GM12874 (cell line): Measurements from ENCODE around the gene CEBPB.

Source experiments
- CTCF ChIP-seq: IDR thresholded peaks from 2 replicates; pipeline ENCODE4 v1.5.1; 2011; ENCODE audit warnings: low read depth, mild to moderate bottlenecking, control low read depth, low read length, moderate library complexity; ENCODE audit not compliant: insufficient read depth

CEBPB gene

GRCh38 chr20:50227506-50227905 is 36.9 kb downstream of the CEBPB start:
- TF ChIP-seq CTCF = no peak

- TF ChIP-seq CTCF = no peak
These were observed 38.6 kb downstream of the CEBPB start for GRCh38 chr20:50229156-50229607.

- no peak for TF ChIP-seq CTCF
These were observed 39.6 kb downstream of the CEBPB start for GRCh38 chr20:50230184-50230583.

GRCh38 chr20:50230871-50231560 is 40.4 kb downstream of the CEBPB start:
- TF ChIP-seq CTCF = no peak

GRCh38 chr20:50231854-50232253 is 41.2 kb downstream of the CEBPB start:
- no peak for TF ChIP-seq CTCF

- no peak for TF ChIP-seq CTCF
These were observed 42.2 kb downstream of the CEBPB start for GRCh38 chr20:50232651-50233324.

GRCh38 chr20:50233325-50234212 is 42.9 kb downstream of the CEBPB start:
- TF ChIP-seq CTCF = no peak
